ENCODE results near the gene TLR9. TPM values are rescaled to one million over a fixed set of nuclear protein-coding genes. Genes with fewer than 3 reads are reported as not detected.

Gene TLR9
- total RNA-seq, 6 experiments from 2014 or later, result not detected

DNA sequence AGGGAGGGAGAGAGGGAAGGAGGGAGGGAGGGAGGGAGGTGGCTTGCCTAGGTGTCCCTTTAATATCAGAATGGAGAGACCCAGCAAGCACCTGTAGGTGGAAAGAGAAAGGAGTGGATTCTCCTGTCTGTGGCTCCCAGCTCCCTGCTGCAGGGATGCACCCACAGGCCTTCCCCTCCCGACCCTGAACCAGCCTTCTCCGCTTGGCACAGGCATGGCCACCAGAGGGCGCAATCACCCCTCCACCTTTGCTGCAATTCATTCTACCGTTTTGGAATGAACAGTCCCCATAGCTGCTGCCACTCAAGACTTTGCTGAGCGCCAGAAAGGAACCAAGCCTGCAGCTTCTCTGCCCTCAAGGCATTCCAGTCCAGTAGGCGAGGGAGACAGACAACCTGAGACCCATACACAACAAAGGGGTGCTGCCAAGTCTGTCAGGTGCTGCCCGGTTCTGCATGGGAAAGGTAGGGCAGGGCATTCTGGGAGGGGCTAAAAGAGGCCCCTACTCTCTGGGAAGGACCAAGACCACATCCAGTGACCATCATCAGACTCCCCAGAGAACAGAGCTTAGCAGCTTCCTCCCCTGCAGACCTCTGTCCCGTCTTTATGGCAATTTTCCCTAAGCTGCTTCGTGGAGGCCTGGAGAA, 4.9 kb downstream of the TLR9 start:
- H3K36me3 Mint-ChIP-seq (ENCODE audit: low read depth), result peaks cover 3% of the 10 kb centered on the region
- H3K27me3 Mint-ChIP-seq (ENCODE audit: insufficient read depth), result peaks cover under 1% of the 10 kb centered on the region
- H3K4me3 Mint-ChIP-seq, result no peak overlapping the region
- peak; percentile 95 for TF ChIP-seq CTCF (IDR thresholded peaks at IDR 0.05)
- no peaks in the 10 kb centered on the region for H3K9me3 Mint-ChIP-seq
- H3K27ac Mint-ChIP-seq, result no peak overlapping the region
- peak; percentile 63 for DNase-seq
- peaks cover 15% of the 10 kb centered on the region for H3K4me1 Mint-ChIP-seq (ENCODE audit: low read depth)

GRCh38 chr3:52218937-52219650, 6.4 kb downstream of the TLR9 start:
- H3K27ac Mint-ChIP-seq, result no peak overlapping the region

DNA sequence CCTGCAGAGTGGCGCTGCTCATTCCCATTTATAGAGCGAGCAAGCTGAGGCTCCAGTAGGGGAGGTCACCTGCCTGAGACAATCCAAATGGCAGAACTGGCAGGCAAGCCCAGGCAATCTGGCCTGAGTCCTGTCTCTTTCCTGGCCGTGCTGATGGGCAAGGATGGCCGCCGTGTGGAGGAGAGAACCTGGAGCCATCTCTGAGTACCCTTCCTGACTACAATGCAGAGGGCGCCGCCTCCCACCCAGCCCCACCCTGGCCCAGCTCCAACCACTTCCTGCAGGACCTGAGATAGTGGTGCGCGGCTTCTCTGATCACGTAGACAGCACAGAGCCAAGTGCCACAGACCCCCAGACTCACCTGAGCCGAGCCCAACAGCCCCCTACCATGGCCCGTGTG, 7.0 kb downstream of the TLR9 start:
- TF ChIP-seq CTCF (IDR thresholded peaks at IDR 0.05), result no peak
- H3K4me3 Mint-ChIP-seq, result no peak overlapping the region
- DNase-seq, result no peak
- no peaks in the 10 kb centered on the region for H3K9me3 Mint-ChIP-seq
- H3K27ac Mint-ChIP-seq, result no peak overlapping the region
- H3K36me3 Mint-ChIP-seq (ENCODE audit: low read depth), result peaks cover 18% of the 10 kb centered on the region
- H3K4me1 Mint-ChIP-seq (ENCODE audit: low read depth), result peaks cover 18% of the 10 kb centered on the region
- H3K27me3 Mint-ChIP-seq (ENCODE audit: insufficient read depth), result peaks cover 2% of the 10 kb centered on the region

More at GRCh38 chr3:52218937-52219650, 6.4 kb downstream of the TLR9 start:
- no peaks in the 10 kb centered on the region for H3K9me3 Mint-ChIP-seq
- H3K27me3 Mint-ChIP-seq (ENCODE audit: insufficient read depth), result peaks cover 2% of the 10 kb centered on the region
- H3K4me1 Mint-ChIP-seq (ENCODE audit: low read depth), result peaks cover 15% of the 10 kb centered on the region
- DNase-seq, result no peak
- TF ChIP-seq CTCF (IDR thresholded peaks at IDR 0.05), result no peak
- peaks cover 15% of the 10 kb centered on the region for H3K36me3 Mint-ChIP-seq (ENCODE audit: low read depth)
- H3K4me3 Mint-ChIP-seq, result no peak overlapping the region

- TF ChIP-seq CTCF (IDR thresholded peaks at IDR 0.05), result no peak
- H3K9me3 Mint-ChIP-seq, result no peaks in the 10 kb centered on the region
- peaks cover 2% of the 10 kb centered on the region for H3K27me3 Mint-ChIP-seq (ENCODE audit: insufficient read depth)
- no peak overlapping the region for H3K4me3 Mint-ChIP-seq
- peaks cover 19% of the 10 kb centered on the region for H3K36me3 Mint-ChIP-seq (ENCODE audit: low read depth)
- no peak overlapping the region for H3K27ac Mint-ChIP-seq
- H3K4me1 Mint-ChIP-seq (ENCODE audit: low read depth), result peaks cover 19% of the 10 kb centered on the region
- DNase-seq, result no peak
Measured at GRCh38 chr3:52218026-52218425, 7.4 kb downstream of the TLR9 start.

GRCh38 chr3:52217409-52217805, 8.0 kb downstream of the TLR9 start:
- H3K27me3 Mint-ChIP-seq (ENCODE audit: insufficient read depth), result peaks cover 2% of the 10 kb centered on the region
- TF ChIP-seq CTCF (IDR thresholded peaks at IDR 0.05), result no peak
- H3K36me3 Mint-ChIP-seq (ENCODE audit: low read depth), result peaks cover 19% of the 10 kb centered on the region
- H3K27ac Mint-ChIP-seq, result peak overlapping the region; percentile 47
- H3K4me3 Mint-ChIP-seq, result no peak overlapping the region
- DNase-seq, result no peak
- peaks cover 19% of the 10 kb centered on the region for H3K4me1 Mint-ChIP-seq (ENCODE audit: low read depth)
- no peaks in the 10 kb centered on the region for H3K9me3 Mint-ChIP-seq

Data from HFFc6 (cell line).